T-helper 9 cell (primary cell): ENCODE results near the gene SIGLEC8.
A peak's percentile ranks its signal among the peaks of the same experiment; 100 is the strongest.
"Not testable (repeated sequence)": the region's sequence is repeated elsewhere in the genome, so short reads cannot be mapped to it uniquely, and the experiment has no call there.

ENCODE experiments used
- DNase-seq: peaks from one replicate; pipeline ENCODE4 v3.0.0-alpha.2; 2020

Gene SIGLEC8

DNA sequence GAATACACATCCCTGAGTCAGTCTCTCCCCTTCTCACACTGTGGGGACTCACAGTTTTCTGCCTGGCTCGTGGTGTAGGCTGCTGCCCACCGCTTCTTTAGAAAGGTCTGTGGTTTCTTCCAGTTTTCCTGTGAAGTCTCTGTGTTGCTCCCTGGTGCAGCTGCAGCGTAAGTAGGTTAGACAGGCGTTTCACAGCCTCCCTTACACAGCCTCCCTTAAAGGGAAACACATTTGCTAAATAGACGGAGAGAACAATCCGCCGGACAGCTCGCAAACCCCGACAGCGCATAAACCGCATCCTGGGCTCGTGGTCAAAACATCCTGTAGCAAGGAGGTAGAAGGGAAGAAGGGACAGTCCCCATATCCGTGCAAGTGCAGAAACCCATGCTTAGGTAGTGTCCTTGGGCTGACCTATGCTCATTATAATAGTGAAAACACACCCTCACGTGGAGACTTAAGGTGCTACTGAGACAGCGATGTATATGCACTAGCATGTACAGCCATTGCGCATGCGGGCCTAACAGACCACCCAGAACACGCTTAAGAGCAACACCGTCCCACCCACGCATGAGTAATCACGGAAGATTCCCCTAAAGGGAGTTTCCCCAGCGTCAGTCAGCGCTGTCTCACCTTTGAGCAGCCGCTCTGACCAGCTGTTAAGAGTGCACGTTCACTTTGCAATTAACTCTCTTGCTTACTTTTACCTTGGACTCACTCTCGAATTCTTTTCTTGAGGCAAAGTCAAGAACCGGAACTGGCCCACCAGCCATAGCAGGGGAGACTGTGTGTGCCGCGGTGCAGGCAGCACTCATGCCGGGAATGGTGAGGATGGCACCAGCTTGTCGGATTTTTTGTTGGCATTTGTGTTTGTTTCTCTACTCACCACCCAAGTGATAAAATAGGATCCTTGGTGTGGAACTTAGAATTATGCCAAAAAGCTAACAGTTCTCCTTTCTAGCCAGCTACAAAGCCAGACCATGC, 16.6 kb downstream of the SIGLEC8 start:
- DNase-seq = peak; percentile 64

DNA sequence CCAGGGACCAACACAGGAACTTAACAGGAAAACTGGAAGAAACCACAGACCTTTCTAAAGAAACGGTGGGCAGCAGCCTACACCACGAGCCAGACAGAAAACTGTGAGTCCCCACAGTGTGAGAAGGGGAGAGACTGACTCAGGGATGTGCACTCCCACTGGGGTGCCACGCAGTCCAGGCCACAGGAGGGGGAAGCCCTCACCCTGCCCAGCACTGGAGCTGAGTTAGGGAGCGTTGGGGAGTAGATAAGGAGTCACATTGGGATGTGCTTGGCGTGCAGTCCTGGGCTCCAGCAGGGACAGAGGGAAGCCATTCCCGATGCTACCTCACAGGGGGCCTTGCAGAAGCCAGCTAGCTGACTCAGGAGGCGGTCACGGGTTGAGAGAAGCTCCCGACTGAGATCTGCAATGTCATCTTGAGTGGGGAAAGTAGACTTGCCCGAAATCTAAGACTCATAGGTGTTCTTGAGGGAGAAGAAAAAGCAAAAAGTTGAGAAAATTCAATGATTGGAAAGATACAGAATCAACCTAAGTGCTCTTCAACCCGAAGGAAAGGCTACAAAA, 17.3 kb downstream of the SIGLEC8 start:
- no peak for DNase-seq

DNA sequence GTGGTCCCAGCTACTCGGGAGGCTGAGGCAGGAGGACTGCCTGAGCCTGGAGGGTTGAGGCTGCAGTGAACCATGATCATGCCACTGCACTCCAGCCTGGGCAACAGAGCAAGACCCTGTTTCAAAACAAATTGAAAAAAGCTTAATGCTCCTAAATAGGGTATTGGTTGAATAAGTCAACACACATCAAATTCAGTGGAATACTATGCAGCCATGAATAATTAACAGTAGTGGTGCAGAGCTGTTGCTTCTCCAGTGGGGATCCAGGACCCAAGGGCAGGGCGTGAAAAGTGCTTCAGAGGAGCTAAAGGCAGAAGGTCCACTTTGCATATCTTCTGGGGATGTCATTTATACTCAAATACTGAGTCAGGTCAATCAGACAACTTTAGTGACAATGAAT, 18.2 kb downstream of the SIGLEC8 start:
- DNase-seq = no peak

DNA sequence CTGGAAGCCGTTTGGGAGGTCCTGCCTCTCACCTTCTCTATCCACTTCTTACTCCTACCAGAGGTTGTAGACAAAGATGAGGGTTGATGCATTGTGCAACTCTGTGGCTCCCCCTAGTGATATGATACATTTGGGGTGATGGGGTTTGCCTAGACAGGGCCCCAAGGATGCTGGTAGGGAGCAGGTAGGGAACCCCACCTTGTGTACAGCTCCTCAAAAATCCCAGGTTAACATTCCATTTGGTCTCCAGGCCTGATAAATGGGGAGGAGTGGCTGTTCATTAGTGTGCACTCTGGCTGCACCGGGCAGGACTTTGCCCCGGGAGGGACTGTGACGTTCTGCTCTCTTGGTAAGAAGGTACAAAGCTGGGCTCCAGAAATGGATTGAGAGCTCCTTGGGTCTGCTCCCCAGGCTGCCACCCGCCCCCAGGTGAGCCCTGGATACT, 19.2 kb downstream of the SIGLEC8 start:
- no peak for DNase-seq

DNA sequence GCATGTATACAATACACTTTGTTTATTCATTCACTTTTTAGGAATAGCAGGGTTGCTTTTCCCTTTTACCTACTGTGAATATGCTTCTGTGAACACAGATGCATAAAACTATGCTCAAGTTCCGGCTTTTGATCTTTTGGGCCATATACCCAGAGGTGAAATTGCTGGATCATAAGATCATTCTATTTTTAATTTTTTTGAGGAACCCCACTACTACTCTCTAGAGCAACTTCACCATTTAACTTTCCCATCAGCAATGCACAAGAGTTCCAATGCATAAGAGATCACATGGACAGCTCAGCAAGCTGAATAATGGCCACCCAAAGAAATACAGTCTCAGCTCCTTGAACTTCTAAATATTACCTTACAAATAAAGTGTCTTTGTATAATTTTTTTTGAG, 23.8 kb downstream of the SIGLEC8 start:
- DNase-seq = no peak

DNA sequence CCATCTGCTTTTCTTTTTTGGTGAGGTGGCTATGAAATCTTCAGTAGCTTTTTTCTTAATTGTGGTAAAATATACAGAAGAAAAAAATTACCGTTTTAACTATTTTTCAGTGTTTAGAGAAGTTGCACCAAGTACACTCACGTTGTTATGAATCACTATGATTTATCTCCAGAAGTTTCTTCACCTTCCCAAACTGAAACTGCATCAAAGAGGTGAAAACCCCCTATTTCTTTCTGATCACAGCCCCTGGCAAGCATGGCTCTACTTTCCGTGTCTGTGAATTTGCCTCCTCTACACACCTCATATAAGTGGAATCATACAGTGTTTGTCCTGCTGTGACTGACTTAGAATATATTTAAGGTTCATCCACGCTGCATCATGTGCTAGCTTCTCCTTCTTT, 25.2 kb downstream of the SIGLEC8 start:
- DNase-seq = no peak

DNA sequence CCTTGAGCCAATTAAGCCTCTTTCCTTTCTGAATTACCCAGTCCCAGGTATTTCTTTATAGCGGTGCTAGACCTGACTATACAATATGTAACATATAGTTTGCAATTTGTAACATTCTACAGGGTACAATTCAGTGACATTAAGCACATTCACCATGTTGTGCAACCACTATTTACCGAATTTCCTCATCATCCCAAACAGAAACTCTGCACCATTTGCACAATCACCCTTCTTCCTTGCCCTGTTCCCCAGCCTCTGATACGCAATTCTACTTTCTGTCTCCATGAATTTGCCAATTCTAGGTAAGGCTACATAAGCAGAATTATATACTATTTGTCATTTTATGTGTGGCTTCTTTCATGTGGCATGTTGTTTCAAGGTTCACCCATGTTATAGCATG, 27.1 kb downstream of the SIGLEC8 start:
- no peak for DNase-seq

DNA sequence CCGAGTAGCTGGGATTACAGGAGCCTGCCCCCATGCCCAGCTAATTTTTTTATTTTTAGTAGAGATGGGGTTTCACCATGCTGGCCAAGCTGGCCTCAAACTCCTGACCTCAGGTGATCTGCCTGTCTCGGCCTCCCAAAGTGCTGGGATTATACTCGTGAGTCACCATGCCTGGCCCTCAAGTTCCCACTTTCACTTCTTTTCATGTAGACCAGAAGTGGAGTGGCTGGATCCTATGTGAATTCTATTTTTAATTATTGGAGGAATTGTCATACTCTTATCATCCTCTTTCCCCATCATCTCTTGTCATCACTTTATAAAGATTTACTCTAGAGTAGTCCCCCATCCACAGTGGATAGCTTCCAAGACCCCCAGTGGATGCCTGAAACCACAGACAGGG, 28.0 kb downstream of the SIGLEC8 start:
- no peak for DNase-seq

DNA sequence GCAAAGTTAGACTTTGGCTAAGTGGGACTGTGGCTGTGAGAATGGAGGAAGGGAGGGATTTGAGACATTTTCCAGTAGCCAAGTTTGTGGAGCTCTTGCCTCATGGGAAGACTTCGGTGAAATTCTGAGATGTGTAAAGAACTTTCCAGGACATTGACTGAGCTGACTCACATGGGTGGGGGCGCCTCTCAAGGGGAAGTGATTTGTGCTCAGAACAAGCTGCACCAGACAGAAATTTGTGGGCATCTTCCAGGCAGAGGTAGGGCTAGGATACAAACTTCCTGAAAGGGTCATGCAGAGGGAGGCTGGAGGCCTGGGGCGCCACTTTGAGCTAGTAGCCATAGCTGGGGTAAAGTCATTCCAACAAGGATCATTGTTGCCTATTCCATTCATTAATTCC, 31.1 kb downstream of the SIGLEC8 start:
- DNase-seq = no peak

DNA sequence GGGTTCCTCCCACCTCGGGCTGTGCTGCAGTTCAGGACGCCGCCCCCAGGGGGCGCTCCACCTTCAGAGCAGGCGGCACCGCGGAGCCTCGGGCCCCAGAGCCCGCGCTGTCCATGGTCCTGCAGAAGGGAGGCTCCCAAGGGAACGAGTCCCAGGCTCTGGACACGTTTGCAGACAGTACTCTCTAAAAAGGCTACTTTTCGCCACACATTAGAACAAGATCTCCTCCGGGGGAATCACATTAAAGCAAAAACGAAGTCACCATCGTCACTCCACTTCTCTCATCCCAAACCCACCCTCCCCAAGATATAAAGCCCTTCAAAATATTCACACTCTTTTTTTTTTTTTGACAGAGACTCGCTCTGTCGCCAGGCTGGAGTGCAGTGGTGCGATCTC, 36.2 kb downstream of the SIGLEC8 start:
- DNase-seq = peak; percentile 84

DNA sequence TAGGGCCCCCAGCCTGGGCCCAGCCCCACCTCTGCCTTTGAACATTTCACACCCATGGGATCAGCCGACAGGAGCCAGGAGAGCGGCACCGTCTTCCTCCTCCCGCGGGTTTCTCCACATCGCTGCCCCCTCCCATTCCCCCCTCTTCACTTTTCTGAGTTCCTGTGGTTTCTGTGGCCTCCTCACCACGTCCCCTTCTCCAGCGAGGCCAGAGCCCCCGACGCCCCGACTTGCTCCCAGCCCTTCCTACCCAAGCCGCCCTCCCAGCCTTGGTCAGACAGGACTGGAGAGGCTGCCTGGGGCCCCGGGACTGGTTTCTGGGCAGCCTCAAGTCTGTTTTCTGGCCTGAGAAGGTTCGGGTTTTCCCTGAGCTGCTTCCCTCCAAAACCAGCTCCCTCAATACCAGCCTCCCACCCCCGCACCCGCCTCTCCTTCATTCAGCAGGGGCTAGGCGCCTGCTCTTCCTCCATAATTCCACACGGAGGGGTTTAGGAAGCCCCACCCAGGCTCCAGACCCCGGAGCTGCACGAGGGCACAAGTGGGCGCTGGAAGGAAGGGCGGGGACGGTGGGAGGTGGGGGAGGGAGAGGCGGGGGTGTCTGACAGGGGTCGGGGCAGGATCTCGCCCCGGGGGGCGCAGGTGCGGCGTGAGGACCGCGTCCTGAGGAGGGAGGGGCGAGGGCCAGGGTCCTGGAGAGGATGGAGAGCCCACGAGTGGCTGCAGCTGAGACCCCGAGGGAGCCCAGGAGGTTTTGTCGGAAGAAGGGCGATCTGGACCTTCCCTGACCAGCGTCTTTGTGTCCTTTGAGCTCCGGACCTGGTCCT, 36.8 kb downstream of the SIGLEC8 start:
- no peak for DNase-seq

DNA sequence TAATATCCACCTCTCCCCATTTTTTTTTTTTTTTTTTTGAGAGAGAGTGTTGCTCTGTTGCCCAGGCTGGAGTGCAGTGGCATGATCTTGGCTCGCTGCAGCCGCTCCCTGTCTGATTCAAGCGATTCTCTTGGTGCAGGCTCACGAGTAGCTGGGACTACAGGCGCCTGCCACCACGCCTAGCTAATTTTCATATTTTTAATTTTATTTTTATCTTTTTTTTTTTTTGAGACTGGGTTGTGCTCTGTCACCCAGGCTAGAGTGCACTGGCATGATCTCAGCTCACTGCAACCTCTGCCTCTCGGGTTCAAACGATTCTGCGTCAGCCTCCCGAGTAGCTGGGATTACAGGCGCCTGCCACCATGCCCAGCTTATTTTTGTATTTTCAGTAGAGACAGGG, 37.7 kb downstream of the SIGLEC8 start:
- DNase-seq = not testable (repeated sequence)

DNA sequence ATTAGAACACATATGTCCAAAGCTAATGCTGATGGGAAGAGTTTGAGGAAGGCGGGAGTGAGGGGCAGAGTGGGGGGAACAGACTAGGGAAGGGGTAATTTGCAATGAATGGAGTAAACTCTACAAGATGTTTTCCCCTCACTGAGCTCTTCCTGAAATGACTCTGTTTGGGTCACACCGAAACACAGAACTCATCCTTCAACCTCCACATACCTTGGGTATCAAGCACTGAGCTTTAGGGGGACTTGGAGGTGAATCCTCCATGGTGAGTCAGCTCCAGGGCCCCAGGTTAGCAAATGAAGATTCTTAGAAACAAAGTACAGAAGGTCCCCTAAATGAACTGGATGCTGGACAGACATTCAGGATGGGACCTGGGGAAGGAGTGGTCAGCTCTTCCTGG, 39.5 kb downstream of the SIGLEC8 start:
- DNase-seq = no peak

DNA sequence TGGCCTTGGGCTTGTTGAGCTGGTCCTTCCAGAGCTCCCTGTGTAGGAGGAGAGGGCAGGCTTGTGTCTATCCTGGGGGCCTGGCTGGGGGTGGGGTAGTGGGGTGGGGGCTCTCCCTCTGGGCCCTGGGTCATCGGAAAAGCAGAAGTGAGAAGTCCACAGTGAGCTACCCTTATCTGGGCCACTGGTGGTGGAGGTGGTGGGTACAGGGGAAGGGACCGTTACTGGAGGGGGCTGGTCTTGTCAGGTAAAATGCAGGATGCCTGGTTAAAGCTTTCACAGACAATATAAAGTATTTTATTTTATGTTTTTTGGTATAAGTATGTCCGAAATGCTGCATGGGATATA, 40.5 kb downstream of the SIGLEC8 start:
- DNase-seq = no peak

DNA sequence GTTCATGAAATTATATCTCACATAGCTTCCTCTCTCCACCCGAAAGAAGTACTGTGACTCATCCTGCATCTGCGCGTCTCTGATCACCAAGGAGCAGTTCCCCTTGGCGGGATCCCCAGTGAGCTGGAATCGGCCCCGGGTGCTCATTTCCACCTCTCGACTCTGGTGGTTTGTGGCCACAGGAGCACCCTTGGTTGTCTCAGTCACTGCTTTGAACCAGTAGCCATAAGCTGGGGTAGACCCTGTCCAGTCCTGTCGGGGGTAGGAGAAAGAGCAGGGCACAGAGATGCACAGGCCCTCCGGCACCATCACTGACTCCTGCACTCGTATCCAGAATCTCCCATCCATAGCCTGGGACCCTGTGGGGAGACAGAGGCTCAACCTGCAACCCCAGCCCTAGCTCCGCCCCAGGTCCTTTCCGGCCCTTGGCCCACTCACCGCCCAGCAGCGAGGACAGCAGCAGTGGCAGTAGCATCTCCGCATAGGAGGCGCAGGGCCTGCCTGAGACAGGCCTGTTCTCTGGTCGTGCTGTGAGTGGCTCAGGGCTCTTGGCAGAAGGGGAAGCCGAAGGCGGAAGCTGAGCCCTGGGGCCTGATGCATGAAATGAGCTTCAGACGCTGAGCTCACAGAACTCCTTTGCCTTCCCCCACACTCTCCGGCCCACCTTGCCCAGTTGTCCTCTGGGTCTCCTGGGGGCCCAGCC, 41.0 kb downstream of the SIGLEC8 start, which contains the start of gene SIGLEC10:
TSS of gene SIGLEC10 (minus strand) at position 536 of the 703 bp plus-strand sequence. CDS start at position 475, 61 bp downstream.
- DNase-seq = no peak

DNA sequence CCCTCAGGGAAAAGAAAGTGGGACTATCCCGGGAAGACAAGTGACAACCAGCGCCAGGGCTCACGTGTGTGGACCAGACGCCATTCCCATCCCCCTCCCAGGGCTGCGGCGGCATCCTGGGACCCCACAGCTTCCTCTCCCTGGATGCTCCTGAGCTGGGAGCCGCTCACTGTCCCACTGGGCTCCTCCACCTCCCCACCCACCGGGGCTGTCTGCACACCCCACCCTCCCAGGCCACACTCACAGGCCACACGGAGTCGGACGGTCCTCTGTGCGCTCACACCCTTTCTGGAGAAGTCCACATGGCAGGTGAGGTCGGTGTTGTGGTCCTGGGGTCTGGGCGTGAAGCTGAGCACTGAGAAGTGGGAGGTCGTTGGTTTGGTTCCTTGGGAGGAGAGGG, 41.8 kb downstream of the SIGLEC8 start:
- not testable (repeated sequence) for DNase-seq

DNA sequence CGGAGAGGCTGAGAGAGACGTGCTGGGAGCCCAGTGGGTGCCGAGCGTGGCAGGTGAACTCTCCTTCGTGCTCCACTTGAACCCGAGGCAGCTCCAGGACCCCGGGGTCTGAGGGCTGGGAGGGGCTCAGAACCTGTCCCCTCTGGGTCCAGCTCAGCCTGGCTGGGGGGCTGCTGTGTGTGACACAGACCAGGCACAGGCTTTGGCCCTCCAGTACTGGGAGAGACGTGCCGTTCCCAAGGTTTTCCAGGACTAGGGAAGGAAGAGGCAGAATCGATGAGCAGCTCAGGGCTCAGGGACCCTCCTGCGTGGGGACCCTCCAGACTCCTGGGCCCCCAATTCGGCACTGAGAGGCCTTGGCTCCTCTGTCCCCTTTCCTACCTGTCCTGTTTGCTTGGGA, 43.1 kb downstream of the SIGLEC8 start:
- no peak for DNase-seq

DNA sequence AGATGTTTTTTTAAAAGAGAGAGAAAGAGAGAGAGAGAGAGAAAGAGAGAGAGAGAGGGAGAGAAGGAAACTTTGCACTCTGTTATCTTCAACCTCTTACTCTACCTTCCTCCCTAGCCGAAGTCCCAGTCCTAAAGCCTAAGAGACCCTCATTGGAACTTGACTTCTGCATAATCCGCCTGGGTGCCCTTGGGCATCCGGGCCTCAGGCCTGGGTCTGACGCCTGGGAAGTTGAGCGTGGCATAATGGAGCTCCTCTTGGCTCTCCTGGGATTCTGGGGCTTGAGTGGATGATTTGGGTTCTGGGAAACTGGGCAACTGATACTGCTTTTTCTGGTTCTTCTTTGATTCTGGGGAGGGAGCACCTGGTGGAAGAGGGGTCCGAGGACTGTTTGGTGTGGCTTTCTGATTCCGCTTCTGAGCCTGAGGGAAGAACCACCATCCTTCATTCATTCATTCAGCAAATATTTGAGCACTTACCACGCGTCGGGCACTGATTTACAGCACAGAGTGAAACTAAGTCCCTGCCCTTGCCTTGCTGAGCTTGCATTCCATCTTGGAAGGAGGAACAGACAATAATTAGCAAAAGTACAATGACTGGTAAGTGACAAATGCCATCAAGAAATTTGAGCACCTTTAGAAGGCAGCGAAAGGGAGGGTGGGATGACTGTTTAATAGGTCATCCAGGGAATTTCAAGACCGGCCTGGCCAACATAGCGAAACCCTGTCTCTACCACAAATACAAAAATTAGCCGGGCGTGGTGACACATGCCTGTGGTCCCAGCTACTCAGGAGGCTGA, 47.1 kb downstream of the SIGLEC8 start:
- DNase-seq = no peak

DNA sequence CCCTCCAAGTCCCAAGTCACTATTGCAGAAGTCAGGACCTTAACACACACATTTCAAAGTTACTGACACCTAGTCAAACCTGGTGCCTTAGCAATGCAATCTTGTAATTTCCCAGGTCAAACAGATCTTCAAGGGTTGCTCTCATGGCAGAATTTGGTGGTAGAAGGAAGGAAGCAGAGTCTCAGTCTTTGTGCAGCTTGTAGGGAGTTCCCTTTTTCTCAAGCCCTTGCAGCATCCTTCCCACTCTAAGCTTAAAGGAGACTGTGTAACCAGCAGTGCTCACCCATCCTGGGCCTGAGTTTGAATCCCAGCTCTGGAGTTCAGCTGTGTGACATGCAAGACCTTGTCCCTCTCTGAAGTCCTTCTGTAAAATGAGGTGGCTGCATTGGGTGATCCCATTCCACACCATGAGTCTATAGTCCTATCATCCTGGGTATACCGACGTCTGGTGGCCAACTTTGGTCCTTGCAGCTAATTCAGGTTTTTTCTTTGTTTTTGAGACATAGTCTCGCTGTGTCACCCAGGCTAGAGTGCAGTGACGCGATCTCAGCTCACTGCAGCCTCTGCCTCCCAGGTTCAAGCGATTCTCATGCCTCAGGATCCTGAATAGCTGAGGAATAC, 50.6 kb downstream of the SIGLEC8 start:
- DNase-seq = no peak

DNA sequence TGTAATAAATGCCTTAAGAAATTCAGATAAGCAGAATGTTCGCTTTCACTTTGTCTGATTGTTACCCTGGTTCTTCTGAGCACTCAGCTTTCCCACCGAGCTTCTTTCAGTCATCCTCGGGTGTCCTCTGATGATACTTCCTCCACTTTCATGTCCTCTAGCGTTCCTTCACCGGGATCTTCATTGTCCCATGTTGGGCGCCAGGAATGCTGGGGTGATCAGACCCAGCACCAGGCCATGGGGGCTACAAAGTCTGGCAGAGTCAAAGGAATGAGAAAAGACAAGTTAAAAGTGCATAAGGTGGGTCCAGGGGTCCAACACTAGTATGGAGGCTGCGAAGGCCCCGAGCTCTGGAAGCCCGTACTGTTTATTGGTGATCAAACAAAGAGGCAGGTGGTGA, 56.1 kb downstream of the SIGLEC8 start:
- no peak for DNase-seq
